SK-N-SH treated with all-trans-retinoic acid at 6 μM for 48 hours (cell line): Measurements from ENCODE around the gene ZNF805.

Experiments used
- OSR1 ChIP-seq: fragments of 250-450 bp; sonication (Bioruptor Pico); IDR thresholded peaks from 2 replicates; pipeline ENCODE4 v1.8.0; 2022; ENCODE audit warnings: moderate library complexity, mild to moderate bottlenecking, inconsistent platforms
- POU6F1 ChIP-seq: fragments of 250-450 bp; sonication (Bioruptor Pico); IDR thresholded peaks from 2 replicates; pipeline ENCODE4 v1.8.0; 2021; ENCODE audit warnings: low read depth, mild to moderate bottlenecking, moderate library complexity, borderline replicate concordance
- RARB ChIP-seq: fragments of 250-450 bp; sonication (Bioruptor Pico); IDR thresholded peaks from 2 replicates; pipeline ENCODE4 v1.8.0; 2021; ENCODE audit warnings: mild to moderate bottlenecking, moderate library complexity
- ZC3H10 ChIP-seq: fragments of 250-450 bp; sonication (Bioruptor Pico); IDR thresholded peaks from 2 replicates; pipeline ENCODE4 v1.5.1; 2021; ENCODE audit warnings: mild to moderate bottlenecking, moderate library complexity
- ZFP3 ChIP-seq: fragments of 250-450 bp; sonication (Bioruptor Pico); IDR thresholded peaks from 2 replicates; pipeline ENCODE4 v1.5.0; 2020; ENCODE audit warnings: mild to moderate bottlenecking, moderate library complexity

GRCh38 chr19:57192993-57193392 lies 47.4 kb upstream of the ZNF805 start:
- TF ChIP-seq POU6F1, result no peak
- TF ChIP-seq OSR1 (CRISPR knock-in tag), result no peak
- no peak for TF ChIP-seq RARB (CRISPR knock-in tag)
- TF ChIP-seq ZFP3 (CRISPR knock-in tag), result no peak
- TF ChIP-seq ZC3H10 (CRISPR knock-in tag), result no peak
